Activated CD8-positive, alpha-beta memory T cell treated with anti-CD3 and anti-CD28 coated beads for 36 hours (primary cell): ENCODE results near the gene F10. TPM values are rescaled to one million over a fixed set of nuclear protein-coding genes. Genes with fewer than 3 reads are reported as not detected.
"Not testable (repeated sequence)": the region's sequence is repeated elsewhere in the genome, so short reads cannot be mapped to it uniquely, and the experiment has no call there.

Experiments used
- CTCF ChIA-PET: fragments of 350-600 bp; sonication (Branson Sonifier 250); formaldehyde crosslinking; loops from one replicate; lab custom pipeline; 2021; ENCODE audit warnings: antibody characterized with exemption; lab: Charles Lee
- POLR2A ChIA-PET: fragments of 350-600 bp; sonication (Branson Sonifier 250); formaldehyde crosslinking; loops from one replicate; lab custom pipeline; 2021; ENCODE audit warnings: antibody characterized with exemption; lab: Charles Lee
- total RNA-seq, 2 experiments: library from RNA; stranded (reverse); gene quantifications; one replicate each; pipeline ENCODE4 v1.2.3, GENCODE V29; 2021

Gene F10
- total RNA-seq, 2 experiments from 2014 or later: not detected

- POLR2A ChIA-PET: no interaction called here
Measured at GRCh38 chr13:113096745-113097305, 25.8 kb upstream of the F10 start.

GRCh38 chr13:113097651-113098050 lies 24.9 kb upstream of the F10 start:
- ChIA-PET POLR2A (no interaction called here), CTCF (no interaction called here)

More at GRCh38 chr13:113096745-113097305, 25.8 kb upstream of the F10 start:
- CTCF ChIA-PET: no interaction called here

- POLR2A ChIA-PET: no interaction called here
- CTCF ChIA-PET: no interaction called here
Measured at GRCh38 chr13:113098162-113098732, 24.4 kb upstream of the F10 start.

GRCh38 chr13:113099142-113099541 lies 23.5 kb upstream of the F10 start:
- POLR2A ChIA-PET: no interaction called here
- CTCF ChIA-PET: no interaction called here

- CTCF ChIA-PET, POLR2A ChIA-PET: not testable (repeated sequence)
Measured at GRCh38 chr13:113102302-113102701, 20.3 kb upstream of the F10 start.

GRCh38 chr13:113102727-113103126 lies 19.9 kb upstream of the F10 start:
- ChIA-PET POLR2A (no interaction called here), CTCF (no interaction called here)

- CTCF ChIA-PET: no interaction called here
- POLR2A ChIA-PET: no interaction called here
Measured at GRCh38 chr13:113103646-113104045, 19.0 kb upstream of the F10 start.

- CTCF ChIA-PET: no interaction called here
- POLR2A ChIA-PET: no interaction called here
Measured at GRCh38 chr13:113105032-113105920, 17.3 kb upstream of the F10 start, which contains the start of gene F7. TSS of gene F7 (plus strand) at chr13:113105791. CDS start at chr13:113105842, 51 bp downstream.

GRCh38 chr13:113105921-113106452 lies 16.6 kb upstream of the F10 start:
- CTCF ChIA-PET: no interaction called here

GRCh38 chr13:113106711-113107351 lies 15.8 kb upstream of the F10 start:
- ChIA-PET POLR2A (no interaction called here), CTCF (no interaction called here)

More at GRCh38 chr13:113105921-113106452, 16.6 kb upstream of the F10 start:
- POLR2A ChIA-PET: no interaction called here

- CTCF ChIA-PET, POLR2A ChIA-PET: not testable (repeated sequence)
Measured at GRCh38 chr13:113108521-113108920, 14.1 kb upstream of the F10 start.

GRCh38 chr13:113109151-113110047 lies 13.2 kb upstream of the F10 start:
- ChIA-PET CTCF (no interaction called here), POLR2A (no interaction called here)

GRCh38 chr13:113110048-113110851 lies 12.3 kb upstream of the F10 start:
- POLR2A ChIA-PET: no interaction called here
- CTCF ChIA-PET: no interaction called here

GRCh38 chr13:113110852-113111315 lies 11.7 kb upstream of the F10 start:
- ChIA-PET POLR2A (no interaction called here), CTCF (no interaction called here)

GRCh38 chr13:113111821-113112220 lies 10.8 kb upstream of the F10 start:
- CTCF ChIA-PET: not testable (repeated sequence)

GRCh38 chr13:113112475-113112874 lies 10.1 kb upstream of the F10 start:
- POLR2A ChIA-PET, CTCF ChIA-PET: not testable (repeated sequence)

More at GRCh38 chr13:113111821-113112220, 10.8 kb upstream of the F10 start:
- POLR2A ChIA-PET: not testable (repeated sequence)

GRCh38 chr13:113112893-113113845 lies 9.4 kb upstream of the F10 start:
- CTCF ChIA-PET: interaction anchor here (0.6 kb wide), 1 partner anchor 221 kb away, joined by 3 read pairs; no protein-coding TSS in a partner anchor

More at GRCh38 chr13:113112893-113113845, 9.4 kb upstream of the F10 start:
- POLR2A ChIA-PET: no interaction called here
